HEK293 (cell line): ENCODE data around the gene NUDT5.

Experiments used
- BCL11A ChIP-seq: fragments of 450-650 bp; formaldehyde crosslinking; IDR thresholded peaks from 2 replicates; pipeline ENCODE4 v1.5.1; 2016; ENCODE audit warnings: low read depth, missing biosample characterization, missing genetic modification characterization
- PRDM1 ChIP-seq: fragments of 450-650 bp; formaldehyde crosslinking; IDR thresholded peaks from 2 replicates; pipeline ENCODE4; 2016; ENCODE audit warnings: missing biosample characterization, missing genetic modification characterization
- YY1 ChIP-seq: fragments of 450-650 bp; formaldehyde crosslinking; IDR thresholded peaks from 2 replicates; pipeline ENCODE4 v1.5.1; 2018; ENCODE audit warnings: missing biosample characterization, missing genetic modification characterization
- ZBTB8A ChIP-seq: fragments of 450-650 bp; formaldehyde crosslinking; IDR thresholded peaks from 2 replicates; pipeline ENCODE4 v1.5.1; 2016; ENCODE audit warnings: missing biosample characterization, missing genetic modification characterization
- ZNF114 ChIP-seq: fragments of 450-650 bp; formaldehyde crosslinking; IDR thresholded peaks from 2 replicates; pipeline ENCODE4 v1.5.0; 2017; ENCODE audit warnings: missing biosample characterization, missing genetic modification characterization
- ZNF239 ChIP-seq: fragments of 450-650 bp; formaldehyde crosslinking; IDR thresholded peaks from 2 replicates; pipeline ENCODE4 v1.5.1; 2016; ENCODE audit warnings: missing biosample characterization, missing genetic modification characterization
- ZNF670 ChIP-seq: fragments of 450-650 bp; formaldehyde crosslinking; IDR thresholded peaks from 2 replicates; pipeline ENCODE4 v1.5.1; 2016; ENCODE audit warnings: missing biosample characterization, missing genetic modification characterization, low read depth
- TF ChIP-seq, protein P1 (sequence below): fragments of 450-650 bp; formaldehyde crosslinking; IDR thresholded peaks from 2 replicates; pipeline ENCODE4 v1.5.1; 2016; ENCODE audit warnings: missing biosample characterization, missing genetic modification characterization

DNA sequence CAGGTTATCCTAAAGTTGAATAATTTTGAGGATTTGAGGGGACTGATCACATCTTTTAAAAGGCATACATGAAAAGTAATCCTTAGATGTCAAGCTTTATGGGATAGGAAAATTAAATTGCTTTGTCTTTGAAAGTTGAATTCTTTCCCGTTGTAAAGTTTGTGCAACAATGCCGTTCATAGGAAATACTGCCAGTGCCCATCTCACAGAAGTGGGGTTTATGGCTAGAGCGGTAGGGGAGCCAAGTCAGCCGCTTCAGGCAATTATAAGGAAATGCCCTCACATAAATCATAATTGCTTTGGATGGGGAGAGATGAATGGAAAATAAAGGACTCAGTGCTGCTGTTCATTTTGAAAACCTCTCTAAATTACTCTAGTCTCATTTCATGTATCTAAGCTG is 18.4 kb upstream of the NUDT5 start:
- TF ChIP-seq ZNF239 (tag by site-specific recombination) (no peak), YY1 (tag by site-specific recombination) (no peak), ZBTB8A (tag by site-specific recombination) (no peak), PRDM1 (tag by site-specific recombination) (no peak), BCL11A (tag by site-specific recombination) (no peak), ZNF114 (tag by site-specific recombination) (no peak), ZNF670 (no peak)
- TF ChIP-seq, protein P1, sequence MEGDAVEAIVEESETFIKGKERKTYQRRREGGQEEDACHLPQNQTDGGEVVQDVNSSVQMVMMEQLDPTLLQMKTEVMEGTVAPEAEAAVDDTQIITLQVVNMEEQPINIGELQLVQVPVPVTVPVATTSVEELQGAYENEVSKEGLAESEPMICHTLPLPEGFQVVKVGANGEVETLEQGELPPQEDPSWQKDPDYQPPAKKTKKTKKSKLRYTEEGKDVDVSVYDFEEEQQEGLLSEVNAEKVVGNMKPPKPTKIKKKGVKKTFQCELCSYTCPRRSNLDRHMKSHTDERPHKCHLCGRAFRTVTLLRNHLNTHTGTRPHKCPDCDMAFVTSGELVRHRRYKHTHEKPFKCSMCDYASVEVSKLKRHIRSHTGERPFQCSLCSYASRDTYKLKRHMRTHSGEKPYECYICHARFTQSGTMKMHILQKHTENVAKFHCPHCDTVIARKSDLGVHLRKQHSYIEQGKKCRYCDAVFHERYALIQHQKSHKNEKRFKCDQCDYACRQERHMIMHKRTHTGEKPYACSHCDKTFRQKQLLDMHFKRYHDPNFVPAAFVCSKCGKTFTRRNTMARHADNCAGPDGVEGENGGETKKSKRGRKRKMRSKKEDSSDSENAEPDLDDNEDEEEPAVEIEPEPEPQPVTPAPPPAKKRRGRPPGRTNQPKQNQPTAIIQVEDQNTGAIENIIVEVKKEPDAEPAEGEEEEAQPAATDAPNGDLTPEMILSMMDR (tag by site-specific recombination) = no peak
